Smooth muscle cell of the brain vasculature (primary cell): ENCODE measurements around the gene ASF1A.

Experiments
- DNase-seq: peaks from one replicate; pipeline ENCODE4 v3.0.0-alpha.2; 2012; ENCODE audit warnings: low read depth, low spot score

The ASF1A gene

DNA sequence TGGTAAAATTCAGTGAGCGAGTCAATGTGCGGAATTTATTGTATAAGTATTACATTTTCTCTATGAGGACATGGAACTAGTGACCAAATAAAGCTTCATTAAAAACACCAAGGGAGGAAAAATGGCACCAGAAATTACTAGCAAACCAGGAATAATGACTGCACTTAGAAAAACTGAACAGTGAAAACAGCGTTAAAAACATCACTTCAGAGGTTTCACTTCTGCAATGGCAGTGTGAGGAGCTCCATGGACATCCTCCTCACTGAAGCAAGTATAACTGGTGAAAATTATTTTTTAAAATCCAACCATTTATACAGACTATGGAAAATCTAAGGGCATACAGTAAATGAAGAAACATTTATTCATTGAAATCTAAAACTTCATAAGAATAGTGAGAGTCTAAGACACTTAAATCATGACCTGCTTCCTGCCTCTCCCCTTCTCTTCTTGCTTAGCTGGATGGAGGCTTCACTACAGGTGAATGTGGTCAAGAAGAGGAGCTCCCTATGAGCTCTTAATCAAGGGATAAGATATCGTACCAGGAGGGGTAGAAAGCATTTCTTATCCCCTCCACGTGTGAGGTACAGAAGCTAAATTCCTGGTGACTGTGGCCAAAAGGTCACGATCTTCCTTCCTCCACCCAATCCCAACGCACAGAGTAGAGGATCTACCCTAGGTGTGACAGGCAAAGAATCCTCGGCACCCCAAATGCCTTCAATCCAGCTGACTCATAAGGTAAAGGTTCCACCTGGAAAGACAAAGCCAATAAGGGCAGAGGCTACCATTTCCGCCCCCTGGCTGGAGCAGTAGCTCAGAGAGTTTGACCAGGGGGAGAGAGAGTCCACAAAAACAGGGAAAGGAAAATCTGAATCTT lies 12.3 kb upstream of the ASF1A start:
- no peak for DNase-seq

DNA sequence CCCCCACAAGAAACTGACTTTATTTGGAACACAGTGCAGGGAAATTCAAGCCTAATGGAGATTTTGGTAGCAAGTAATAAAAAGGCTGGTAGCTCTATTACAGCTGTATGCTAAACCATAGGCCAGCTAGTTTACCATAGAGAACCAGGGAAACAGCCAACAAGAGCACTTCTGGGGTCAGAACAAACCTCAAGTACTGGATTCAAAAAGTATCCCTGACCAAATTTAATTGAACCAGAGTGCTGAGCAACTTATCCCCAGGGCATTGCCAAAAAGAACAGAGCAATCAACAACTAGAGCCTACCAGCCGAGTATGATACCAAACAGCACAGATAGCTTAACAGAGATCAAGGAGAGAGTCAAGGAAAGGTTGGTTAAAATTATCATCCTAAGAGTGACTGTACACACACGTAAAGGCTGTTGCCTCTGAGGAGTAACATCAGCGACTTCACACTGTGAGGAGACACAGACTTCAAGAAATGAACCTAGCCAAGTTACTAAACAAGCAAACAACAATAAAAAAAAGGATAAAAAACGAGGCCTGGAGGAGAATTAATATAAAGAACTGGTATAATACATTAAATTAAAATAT lies 11.5 kb upstream of the ASF1A start:
- DNase-seq = no peak

DNA sequence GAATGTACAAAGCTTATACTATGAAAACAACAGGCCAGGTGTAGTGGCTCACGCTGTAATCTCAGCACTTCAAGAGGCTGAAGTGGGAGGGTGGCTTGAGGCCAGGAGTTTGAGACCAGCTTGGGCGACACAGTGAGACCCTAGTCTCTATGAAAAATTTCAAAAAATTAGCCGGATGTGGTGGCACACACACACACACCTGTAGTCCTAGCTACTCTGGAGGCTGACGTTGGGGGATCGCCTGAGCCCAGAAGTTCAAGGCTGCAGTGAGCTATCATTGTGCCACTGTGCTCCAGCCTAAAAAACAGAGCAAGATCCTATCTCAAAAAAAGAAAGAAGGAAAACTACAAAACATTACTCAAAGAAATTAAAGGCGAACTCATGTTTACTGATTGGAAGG lies 7.3 kb upstream of the ASF1A start:
- no peak for DNase-seq

DNA sequence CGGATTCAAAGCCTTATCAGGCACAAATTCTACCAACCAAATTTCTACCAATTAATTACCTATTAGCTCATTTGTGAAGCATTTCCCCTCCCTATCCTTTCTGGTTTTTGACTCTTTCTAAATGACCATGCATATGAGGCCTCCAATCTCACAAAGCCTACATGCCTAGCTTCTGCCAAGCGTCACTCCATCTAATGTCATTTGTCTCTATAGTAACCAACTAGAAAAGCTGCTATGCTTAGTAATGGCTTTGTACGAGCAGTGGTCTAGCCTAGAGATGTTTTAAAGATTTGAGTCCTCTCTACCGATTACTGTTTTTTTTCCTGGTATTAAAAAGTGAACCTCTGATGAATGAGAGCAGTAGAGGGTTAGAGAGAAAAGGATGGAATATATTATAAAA lies 4.8 kb upstream of the ASF1A start:
- no peak for DNase-seq

GRCh38 chr6:118890997-118891790 lies 2.8 kb upstream of the ASF1A start:
- DNase-seq = no peak

- no peak for DNase-seq
Observed at GRCh38 chr6:118892355-118892991, 1.5 kb upstream of the ASF1A start.

DNA sequence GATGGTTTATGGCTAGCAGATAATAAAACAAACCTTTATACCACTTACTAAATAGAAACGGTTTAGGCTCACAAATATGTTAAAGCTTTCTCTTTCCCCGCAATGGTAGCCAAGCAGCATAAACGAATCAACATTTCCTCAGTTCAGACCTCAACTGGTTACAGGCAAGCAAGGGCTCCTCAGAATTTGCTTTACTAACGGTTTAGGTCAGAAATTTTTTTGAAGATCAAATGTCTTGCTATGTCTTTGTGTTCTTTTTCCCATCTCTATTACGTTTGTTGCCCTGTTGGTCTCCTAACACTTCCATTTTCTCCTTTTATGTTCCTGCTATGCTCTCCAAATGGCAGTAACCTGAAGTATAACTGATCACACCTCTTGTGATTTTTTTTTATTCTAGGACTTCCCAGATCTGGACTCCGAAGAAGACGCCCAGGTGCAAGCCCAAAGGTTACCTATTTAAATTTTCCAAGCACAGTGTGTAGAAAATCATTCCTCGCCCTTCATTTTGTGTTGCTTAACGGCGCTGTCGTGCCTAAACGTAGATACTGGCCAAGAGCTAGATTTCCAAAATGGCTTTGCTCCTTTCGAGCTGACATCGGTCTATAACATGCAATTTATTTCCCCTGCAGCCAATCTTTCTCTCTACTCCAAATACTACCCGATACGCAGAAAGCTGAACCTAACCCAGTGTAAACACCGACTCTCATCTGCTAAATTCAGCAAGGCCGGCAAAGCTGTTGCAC lies 717 bp upstream of the ASF1A start:
- DNase-seq = no peak

GRCh38 chr6:118894425-118895260 lies 691 bp downstream of the ASF1A start:
- no peak for DNase-seq

DNA sequence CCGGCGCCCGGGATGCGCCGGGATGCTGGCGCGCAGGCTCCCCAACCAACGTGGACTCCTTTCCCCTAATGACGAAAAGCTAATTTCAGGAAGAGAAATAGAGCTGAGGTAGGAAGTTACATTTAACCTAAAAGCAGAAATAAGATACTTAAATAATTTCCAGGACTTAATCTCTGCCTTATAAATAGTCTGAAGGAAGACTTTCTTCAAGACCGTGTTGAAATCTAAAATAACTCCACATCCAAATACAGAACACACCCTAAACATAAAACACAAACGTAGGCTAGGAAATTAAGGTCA lies 1.3 kb downstream of the ASF1A start:
- DNase-seq = no peak

DNA sequence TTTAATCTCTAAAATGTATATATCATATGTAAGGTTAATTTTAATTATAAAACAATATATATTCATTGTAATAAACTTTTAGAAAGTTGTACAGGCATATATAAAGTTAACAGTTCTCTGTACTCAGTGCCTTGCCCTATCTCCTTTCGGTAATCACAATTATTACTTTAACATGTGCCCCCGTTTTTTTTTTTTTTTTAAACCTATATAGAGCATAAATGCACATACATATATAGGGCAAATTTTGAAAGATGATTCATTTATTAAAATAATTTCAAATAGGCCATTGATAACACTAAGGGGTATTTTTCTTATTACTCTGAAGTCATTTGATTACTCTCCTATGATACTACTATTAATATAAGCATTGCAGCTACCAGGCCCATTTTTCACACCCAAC lies 1.9 kb downstream of the ASF1A start:
- DNase-seq = no peak

DNA sequence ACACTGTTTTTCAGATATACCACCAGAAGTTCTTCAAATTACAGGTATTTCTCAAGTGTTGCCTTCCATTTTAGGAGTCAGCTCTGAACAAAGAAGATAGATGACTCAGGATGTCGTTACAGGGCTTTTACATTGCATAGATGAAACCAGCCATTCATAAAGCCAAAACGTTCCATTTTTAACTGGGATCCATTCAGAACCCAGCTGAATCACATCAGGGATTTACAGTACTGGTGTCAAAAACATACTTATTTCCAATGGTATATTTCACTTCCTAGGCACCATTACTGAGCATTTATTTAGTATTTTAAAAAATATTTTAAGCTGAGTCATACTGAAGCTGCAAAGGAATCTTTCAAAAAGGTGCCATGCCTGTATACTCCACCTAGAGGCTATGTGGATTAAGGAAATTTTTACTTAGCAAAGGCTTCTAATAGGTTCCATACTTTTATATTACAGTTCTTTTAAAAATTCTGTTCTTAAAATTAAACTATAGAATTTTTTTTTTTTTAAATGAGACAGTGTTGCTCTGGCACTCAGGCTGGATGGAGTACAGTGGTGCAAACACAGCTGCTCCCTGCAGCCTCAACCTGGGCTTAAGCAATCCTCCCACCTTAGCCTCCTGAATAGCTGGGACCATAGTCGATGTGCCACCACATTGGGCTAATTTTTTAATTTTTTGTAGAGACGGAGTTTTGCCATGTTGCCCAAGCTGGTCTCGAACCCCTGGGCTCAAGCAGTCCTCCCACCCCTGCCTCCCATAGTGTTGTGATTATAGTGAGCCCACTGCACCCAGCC lies 2.6 kb downstream of the ASF1A start:
- DNase-seq = no peak

- DNase-seq = no peak
Observed at GRCh38 chr6:118897386-118897785, 3.4 kb downstream of the ASF1A start.

DNA sequence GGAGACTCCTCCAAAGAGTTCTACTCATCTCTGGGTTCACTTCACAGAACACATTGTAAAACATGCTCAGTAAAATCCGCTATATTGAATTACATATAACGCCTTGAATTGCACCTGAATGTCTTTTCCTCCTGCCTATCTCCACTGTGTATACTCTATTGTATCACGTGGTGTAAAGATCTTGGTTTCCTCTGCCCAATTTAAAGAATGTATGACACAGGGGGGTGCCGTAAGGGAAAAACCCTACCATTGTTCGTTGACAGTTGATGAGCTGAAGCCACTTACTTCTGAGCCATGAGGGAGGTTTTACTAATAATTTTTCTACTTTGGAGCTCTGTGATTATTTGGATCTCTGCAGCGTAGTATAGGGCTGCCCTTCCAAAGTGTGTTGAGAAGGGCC lies 6.0 kb downstream of the ASF1A start:
- DNase-seq = no peak

GRCh38 chr6:118902726-118903125 lies 8.8 kb downstream of the ASF1A start:
- DNase-seq = no peak

DNA sequence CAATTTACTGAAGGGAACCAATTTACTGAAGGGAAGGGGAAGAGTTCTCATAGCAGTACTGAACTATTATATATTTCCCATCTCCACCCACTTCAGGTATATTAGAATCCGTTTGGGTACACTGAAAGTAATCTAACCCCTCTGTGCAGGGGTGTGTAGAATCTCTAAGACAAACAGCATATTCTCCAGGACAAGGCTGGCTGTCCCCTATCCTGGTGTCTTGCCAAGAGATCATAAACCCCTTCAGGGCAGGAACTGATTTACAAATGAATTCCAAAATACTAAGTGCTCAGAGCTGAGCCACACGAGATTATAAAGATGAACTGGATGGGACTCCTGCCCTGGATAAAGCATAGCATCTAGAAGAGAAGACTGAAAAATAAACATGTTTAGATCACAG lies 9.2 kb downstream of the ASF1A start:
- no peak for DNase-seq

- no peak for DNase-seq
Observed at GRCh38 chr6:118903691-118904090, 9.7 kb downstream of the ASF1A start.

DNA sequence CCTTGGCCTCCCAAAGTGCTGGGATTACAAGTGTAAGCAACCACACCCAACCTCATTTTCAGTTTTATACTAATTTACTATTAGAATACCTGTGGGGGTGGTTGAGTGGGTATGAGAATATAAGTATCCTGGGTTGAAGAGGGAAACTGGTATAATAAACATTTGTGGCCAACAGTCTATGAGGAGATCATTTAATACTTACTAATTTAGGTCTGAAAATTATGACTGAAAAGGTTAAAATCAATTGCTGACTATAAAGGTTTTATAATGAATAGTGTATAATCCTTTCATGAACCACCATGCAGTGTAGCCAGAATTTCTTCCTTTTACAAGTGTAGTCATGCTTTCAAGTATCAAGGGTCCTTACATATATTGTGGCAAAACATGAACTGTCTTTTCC lies 11.1 kb downstream of the ASF1A start:
- no peak for DNase-seq

DNA sequence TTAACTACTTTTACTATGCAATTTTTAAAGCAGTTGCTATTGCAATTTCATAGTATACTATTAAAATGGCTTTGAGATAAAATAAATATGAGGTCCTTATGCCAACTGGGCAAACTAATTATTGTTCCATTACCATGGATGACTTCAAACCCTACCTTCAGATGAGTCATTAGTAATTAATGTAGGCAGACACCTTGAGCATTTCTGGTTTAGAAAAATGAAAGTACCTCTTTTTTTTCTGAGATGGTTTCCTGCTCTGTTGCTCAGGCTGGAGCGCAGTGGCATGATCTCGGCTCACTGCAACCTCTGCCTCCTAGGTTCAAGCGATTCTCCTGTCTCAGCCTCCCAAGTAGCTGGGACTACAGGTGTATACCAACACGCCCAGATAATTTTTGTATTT lies 11.9 kb downstream of the ASF1A start:
- no peak for DNase-seq

- DNase-seq = no peak
Observed at GRCh38 chr6:118908441-118908840, 14.5 kb downstream of the ASF1A start.

GRCh38 chr6:118912646-118913045 lies 18.7 kb downstream of the ASF1A start:
- DNase-seq = no peak
